HG03135 (cell line): ENCODE results near the gene KIF7.
"Not testable (repeated sequence)": the region's sequence is repeated elsewhere in the genome, so short reads cannot be mapped to it uniquely, and the experiment has no call there.

Experiments
- ATAC-seq: cut with Tn5 transposase; IDR thresholded peaks from one replicate; pipeline ENCODE4 v1.9.1; 2021; ENCODE audit warnings: mild to moderate bottlenecking, moderate library complexity; ENCODE audit not compliant: unreplicated experiment

Gene KIF7

GRCh38 chr15:89621547-89621946, 33.7 kb downstream of the KIF7 start:
- no peak for ATAC-seq

GRCh38 chr15:89616228-89616627, 39.0 kb downstream of the KIF7 start:
- no peak for ATAC-seq

- no peak for ATAC-seq
Measured at GRCh38 chr15:89615135-89615534, 40.1 kb downstream of the KIF7 start.

GRCh38 chr15:89614164-89614563, 41.1 kb downstream of the KIF7 start:
- ATAC-seq: no peak

- no peak for ATAC-seq
Measured at GRCh38 chr15:89613031-89613430, 42.2 kb downstream of the KIF7 start.

GRCh38 chr15:89611317-89611716, 44.0 kb downstream of the KIF7 start:
- ATAC-seq: no peak

GRCh38 chr15:89599021-89599420, 56.2 kb downstream of the KIF7 start:
- no peak for ATAC-seq

- ATAC-seq: no peak
Measured at GRCh38 chr15:89593018-89593417, 62.2 kb downstream of the KIF7 start.

- ATAC-seq: no peak
Measured at GRCh38 chr15:89591834-89592233, 63.4 kb downstream of the KIF7 start.

GRCh38 chr15:89587955-89588354, 67.3 kb downstream of the KIF7 start:
- no peak for ATAC-seq

- no peak for ATAC-seq
Measured at GRCh38 chr15:89586651-89587050, 68.6 kb downstream of the KIF7 start.

- ATAC-seq: not testable (repeated sequence)
Measured at GRCh38 chr15:89580747-89581146, 74.5 kb downstream of the KIF7 start.

- ATAC-seq: no peak
Measured at GRCh38 chr15:89578146-89578545, 77.1 kb downstream of the KIF7 start.
